SU-DHL-6 (cell line): ENCODE results near the gene COPZ1.

Source experiments
- CTCF ChIP-seq: fragments of 200-600 bp; sonication (generic); IDR thresholded peaks from one replicate; pipeline ENCODE4 v1.5.1; 2017; ENCODE audit warnings: antibody characterized with exemption, mild to moderate bottlenecking, low read length, moderate library complexity; ENCODE audit not compliant: insufficient read depth, poor library complexity, severe bottlenecking
- EZH2phosphoT487 ChIP-seq: fragments of 200-600 bp; sonication (generic), shearing (Covaris generic); conservative IDR thresholded peaks from 2 replicates; pipeline ENCODE4 v1.6.1; 2018; ENCODE audit warnings: mild to moderate bottlenecking, antibody characterized with exemption, low read length, moderate library complexity, mixed read lengths

GRCh38 chr12:54356951-54357356 lies 32.0 kb downstream of the COPZ1 start:
- TF ChIP-seq CTCF (no peak), EZH2phosphoT487 (no peak)
